HG03175 (cell line): ENCODE results near the gene CYP11A1.

Experiments used
- ATAC-seq: cut with Tn5 transposase; IDR thresholded peaks from one replicate; pipeline ENCODE4 v1.9.1; 2021; ENCODE audit warnings: mild to moderate bottlenecking, moderate library complexity; ENCODE audit not compliant: unreplicated experiment

Gene CYP11A1

DNA sequence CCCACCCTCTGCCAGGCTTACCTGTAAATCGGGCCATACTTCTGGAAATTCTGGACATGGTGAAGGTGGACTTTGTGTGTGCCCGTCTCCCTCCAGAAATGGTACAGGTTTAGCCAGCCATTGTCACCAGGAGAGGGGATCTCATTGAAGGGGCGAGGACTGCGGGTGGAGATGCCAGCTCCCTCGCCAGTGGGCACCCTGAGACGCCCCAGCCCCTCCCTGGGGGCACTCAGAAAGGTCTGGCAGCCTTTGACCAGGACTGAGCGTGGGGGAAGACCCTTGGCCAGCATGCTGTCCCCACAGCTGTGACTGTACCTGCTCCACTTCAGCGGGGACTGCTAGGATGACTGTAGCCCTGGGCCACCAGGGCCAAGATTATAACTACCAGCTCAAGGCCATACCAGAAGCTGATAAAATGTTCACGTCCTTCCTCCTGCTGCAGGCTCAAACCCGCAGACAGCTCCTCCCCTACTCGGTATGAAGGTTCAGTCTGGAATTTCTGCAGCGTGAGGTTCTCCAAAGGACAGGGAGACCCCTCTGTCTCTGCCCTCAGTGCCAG is at the start of gene CYP11A1:
Gene CYP11A1, minus strand, starts transcription at position 351 of the 559 bp plus-strand sequence. Its CDS starts 61 bp downstream, at position 290.
- ATAC-seq: no peak

DNA sequence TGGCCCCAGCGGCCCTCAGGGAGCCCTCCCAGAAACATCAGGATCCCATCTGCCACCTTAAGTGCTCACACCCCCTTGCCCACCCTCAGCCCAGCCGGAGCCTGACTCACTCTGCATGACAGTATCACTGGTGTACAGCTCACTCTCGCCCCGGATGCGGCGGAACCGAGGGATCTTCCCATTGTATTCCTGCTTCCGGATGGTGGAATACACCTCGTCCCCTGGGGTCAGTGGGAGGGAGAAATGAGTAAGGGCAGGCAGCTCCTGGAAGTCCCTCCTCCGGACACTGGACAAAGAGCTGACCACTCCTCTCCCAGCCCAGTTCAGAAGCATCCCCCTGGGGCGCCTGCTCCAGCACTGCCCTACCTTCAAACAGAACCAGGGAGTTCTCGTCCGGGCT is 49.8 kb upstream of the CYP11A1 start:
- no peak for ATAC-seq

DNA sequence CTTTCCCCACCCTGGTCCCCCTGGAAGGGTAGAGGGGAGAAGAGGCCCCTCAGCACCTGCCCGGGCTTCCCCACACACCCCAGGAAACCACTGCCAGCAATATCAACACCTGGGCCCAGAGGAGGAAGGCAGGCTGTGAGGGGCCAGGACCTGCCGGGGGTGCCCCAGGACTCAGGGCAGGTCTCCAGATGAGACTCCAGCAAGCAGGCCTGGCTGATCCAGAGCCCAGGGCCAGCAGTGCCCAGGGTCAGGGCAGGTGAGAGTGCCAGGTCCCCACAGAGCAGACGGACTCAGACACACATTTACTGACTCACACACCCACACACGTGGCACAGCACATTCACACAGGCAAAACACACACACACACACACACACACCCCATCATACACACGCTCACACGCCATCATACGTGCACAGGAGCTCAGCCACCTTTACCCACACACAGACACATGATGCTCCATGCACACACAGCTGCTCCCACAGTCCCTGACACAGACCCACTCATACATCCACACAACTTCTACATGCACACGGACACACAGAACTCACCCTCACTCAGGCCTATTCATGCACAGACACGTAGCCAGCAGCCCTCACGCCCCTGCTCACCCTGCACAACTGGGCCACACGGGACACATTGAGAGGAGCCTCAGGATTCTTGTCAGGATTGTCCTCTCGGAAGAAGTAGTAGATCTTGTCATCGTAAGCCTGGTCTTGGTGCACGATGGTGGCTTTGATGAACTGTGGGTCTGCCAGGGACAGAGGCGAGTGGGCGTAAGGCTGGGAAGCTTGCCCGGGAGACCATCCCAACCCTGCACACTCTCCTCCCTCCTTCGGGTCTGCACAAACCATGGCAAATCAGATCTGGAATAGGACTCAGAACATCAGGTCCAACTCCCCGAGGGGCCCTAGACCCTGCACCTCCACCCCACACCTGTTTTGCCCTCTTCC is 48.8 kb upstream of the CYP11A1 start:
- no peak for ATAC-seq

DNA sequence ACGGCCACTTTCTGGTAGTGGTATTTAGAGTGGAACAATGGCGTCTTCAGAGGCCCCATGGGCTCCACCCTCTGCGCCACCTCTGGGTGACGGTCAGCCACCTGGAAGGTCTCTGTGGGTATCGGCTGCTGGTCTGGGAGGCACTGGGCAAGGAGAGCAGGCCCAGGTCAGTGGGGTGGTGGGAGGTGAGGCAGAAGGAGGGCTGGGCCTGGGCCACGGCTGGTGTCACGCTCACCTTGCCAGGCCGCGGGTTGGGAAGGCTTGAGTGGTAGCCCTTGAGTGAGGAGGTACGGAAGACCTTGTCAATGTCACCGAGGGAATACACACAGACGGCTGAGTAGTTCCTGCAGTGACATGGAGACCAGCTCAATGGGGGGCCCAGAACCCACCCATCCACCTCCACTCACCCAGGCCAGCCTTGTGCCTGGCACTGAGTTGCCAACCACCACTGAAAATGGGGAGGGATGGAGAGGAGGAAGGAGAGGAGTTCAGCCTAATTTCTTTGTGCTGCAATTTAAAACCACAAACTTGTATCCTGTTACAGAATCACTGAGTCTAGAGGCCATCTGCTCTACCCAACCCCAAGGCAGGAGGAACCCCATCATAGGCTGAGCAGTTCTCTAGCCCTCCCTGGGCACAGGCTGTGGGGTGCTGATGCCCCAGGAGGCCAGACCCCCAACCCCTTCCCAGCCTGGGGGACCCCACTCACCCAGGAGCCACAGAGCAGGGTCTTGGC is 47.3 kb upstream of the CYP11A1 start:
- ATAC-seq: no peak

DNA sequence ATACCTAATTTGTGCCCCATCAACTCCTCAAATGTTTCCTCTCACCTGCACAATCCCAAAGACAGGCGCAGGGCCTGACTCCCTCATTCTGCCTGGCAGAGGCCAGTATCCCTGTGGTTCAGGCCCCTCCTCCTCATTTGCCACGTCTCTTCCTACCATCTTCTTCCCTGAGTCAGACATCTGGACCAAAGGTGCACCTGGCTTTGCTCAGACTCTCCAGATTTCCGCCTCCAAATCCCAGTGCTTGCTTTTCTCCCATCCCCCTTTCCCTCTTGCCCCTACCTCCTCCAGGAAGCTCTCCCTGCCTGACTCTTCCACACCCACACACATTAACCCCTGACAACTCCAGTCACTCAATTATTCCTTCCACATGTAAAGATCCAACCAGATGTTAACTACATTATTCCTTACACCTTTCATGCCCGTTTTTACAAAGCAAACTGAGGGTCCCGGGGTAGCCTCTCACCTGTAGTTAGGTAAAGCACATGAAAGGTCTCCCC is 46.7 kb upstream of the CYP11A1 start:
- ATAC-seq: no peak

DNA sequence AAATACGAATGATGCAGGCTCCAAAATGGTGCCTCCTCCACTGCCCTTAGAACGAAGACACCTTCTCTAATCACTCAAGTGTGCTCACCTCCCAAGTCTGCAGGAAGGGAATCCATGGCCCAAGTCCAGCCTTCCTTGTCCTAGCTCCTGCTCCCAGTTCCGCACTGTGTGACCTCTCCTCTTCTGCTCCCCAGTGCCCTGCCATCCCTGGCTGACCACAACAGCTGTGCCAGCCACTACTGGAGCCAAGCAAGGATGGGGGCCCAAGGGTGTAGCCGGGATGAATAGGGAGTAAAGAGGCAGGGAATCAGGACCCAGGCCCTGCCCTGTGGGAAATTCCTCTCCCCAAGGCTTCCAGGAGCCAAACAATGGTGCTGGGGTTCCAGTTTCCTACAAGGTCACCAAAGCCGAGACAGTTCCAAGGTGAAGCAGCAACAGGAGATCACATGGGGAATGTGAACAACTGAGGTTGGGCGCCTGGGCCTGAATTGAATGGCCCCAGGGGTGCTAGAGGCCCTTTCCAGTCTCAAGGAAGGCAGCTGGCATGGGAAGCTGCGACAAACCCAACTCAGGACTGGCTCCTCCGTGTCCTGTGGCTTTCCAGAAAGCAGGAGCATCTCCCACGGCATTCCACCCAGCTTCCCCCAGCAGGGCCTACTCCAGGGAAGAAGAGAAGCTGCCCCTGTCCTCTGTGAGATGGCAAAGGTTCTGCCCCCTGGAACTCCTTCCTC is 46.1 kb upstream of the CYP11A1 start:
- no peak for ATAC-seq

DNA sequence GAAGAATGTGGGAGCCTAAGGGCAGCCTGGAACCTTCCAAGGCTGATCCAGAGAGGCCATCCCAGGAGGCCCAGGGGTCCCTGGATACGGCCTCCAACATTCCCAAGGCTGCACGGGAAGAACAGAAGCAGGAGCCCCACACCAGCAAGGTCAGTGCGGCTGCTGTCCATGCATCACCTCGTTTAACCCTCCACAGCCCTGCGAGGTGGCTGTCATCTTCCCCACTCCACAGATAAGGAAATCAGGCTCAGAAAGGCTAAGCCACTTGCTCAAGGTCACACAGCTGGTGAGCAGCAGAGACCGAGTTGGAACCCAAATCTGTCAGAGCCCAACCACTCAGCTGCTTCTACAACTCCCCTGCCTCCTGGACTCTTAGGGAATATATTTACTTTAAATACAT is 44.7 kb upstream of the CYP11A1 start:
- ATAC-seq: no peak

DNA sequence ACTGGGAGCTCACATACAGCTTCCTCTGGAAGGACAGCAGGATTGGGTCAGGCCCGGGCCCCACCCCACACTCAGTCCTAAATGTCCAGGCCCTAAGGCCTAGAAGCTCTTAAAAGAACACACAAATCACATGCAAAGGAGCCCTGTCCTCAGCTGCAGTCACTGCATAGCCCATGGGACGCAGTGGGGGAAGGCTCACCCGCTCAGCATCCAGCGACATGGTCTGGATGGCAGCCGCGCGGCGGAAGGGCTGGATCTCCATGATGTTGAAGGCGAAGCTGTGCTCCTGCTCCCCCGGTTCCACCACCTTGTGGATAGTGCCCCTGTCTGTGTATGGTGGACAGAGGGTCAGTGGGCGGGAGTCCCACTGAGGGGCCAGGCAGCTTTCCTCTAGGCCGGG is 44.2 kb upstream of the CYP11A1 start:
- ATAC-seq: no peak

DNA sequence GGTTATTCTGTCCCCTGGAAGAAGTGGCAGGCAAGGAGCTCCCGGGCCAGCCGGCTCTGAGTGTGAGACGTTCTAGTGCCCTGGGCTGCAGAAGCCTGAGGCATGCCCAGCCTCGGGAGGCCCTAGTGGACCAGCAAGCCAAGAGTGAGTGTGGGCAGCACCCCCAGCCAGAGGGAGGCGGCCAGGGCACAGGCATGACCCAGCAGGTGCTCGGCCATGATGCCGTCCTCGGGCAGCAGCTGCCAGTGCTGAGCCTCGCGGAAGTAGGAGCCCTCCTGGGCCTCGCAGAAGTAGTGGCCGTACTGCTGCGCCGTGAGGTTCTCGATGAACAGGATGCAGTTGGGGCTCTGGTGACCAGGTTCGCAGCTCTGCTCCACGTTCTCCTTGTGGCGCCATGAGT is 43.1 kb upstream of the CYP11A1 start:
- ATAC-seq: no peak

DNA sequence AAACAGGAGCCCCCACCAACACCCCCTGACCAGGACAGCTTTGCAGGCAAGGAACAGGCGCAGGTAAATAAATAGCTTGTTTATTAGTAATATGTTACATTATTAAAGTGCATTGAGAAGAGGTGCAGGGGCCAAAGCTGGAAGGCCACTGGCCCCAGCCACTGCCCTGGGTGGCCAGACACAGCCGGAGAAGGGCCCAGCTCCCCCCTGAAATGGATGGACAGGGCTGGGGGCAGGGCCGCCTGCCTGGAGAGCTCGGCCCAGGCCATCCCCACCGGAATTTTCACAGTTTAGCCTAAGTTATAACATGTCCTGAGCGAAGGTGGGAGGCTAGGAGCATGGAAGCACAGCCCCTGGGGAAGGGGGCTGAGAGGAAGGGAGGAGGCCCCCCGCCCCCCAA is 41.8 kb upstream of the CYP11A1 start:
- no peak for ATAC-seq

DNA sequence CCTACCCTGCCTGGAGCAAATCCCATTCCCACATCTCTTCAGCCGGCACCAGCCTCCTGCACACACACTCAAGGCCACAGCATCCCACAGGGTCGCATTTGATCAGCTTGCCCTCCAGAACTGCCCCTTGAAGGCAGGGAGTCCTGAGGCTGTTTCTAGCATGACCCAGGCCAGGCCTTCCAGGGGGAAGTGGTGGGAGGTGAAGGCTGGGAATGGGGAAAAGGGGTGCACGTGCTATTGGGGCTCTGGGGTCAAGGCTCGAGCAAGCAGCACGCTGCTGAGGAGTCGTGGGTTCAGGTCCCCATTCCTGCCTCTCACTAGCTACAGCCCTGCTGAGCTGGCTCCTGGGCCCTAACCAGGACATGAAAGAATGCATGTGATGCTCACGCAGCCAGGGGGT is 41.4 kb upstream of the CYP11A1 start:
- ATAC-seq: no peak

DNA sequence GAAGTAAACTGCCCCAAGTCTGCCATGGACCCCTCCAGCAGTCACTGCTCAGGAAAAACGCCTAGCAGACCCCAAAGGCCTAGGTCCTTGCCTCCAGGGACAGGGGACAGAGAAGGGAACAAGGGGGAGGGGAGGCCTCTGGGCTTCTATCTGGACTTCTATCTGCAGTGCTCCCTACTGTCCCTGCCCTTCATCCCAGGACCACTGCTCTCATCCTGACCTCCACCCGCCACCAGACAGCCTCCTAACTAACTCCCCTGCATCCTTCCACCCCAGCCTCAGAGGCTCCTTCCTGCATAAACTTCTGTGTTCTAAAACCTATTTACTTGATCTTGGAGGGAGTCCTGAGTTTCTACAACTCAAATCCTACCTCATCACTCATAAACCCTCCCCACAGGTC is 40.9 kb upstream of the CYP11A1 start:
- ATAC-seq: no peak

DNA sequence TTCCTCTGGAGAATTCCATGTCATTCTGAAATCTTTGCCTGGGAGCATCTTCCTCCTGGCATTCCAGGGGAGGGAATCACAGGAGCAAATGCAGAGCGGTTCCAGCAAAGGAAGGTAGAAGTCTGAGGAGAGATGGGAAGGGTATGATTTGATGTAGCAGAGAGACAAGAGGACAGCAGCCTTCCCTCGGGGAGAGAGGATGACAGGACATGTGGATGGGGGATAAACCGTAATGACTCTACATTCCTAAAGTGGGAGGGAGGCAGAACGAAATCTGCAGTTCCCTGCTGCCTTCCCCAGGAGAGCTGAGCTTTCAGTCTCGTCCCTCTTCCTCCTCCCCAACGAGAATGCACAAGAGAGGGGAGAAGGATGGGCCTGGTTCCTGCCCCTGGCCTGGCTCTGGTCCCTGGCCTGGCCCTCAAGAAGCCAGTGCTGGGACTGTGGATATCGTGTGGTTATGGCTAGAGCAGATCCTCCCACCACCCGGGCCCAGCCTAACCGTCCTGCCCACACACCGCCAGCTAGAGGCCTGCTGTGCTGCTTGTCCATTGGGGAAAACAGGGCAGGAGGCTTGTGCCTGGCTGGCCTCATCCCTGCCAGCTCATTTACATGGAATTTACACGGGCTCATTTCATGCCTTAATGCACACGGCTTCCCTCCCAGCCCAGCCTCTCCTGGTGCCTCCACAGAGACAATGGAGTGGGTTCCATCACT is 39.7 kb upstream of the CYP11A1 start:
- no peak for ATAC-seq

DNA sequence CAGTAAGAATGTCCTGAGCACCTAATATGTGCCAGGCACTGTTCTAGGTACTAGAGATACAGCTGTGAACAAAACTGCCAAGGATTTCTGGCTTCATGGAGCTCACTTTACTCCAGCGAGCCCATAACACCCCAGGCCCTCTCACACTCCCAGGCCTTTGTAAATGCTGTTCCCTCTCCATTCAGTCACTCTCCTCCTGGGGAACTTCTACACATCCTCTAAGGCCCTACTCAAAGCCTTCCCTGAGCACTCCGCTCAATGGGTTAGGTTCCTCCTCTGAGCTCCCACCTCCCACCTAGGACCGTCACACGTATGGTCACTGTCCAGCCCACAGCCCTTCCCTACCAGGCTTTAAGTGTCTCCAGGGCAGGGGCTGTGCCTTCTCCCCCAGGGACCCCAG is 39.1 kb upstream of the CYP11A1 start:
- ATAC-seq: no peak

DNA sequence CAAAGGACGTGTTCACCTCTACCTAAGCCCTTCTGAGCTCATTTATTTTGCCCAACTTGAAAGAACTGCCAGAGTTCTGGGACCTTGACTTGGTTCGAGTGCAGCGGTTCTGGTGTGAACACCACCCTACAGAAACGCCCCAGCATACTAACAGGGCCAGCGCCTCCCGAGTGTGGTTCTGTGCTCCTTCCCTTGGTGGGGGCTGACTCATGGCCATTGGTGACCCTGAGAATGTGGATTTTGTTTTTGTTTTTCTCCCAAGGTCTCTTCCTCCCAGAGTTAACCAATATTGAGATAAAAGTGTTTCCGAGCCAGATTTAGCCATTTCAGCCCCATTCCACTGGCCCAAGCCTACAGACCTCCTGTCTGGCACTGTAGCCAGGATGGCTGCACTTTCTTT is 38.4 kb upstream of the CYP11A1 start:
- ATAC-seq: no peak

DNA sequence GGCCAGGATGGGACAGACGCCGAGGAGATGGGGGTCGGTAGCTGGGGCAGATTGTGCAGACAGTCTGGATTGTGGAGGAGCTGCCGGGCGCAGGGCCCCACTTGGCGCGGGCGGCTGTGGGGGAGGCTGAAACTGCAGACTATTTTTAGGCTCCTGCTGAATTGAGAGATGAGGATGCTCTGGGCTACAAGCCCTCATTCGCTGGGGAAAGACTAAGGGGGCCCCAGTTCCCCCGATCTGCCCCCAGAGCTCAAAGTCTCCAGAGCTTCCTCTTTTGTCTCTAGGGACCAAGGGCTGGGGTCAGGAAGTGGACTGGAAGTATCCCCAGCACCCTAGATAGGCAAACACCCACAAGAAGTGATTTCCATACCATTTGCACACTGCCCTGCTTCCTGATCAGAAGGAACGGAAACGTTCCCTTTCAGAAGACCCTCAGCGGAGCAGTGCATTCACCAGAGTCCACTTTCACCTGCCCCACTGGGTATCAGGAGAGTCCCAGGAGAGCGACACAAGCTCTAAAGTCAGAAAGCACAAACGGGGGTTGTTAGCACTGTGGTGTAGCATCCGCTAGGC is 36.6 kb upstream of the CYP11A1 start:
- ATAC-seq: peak; percentile 39

DNA sequence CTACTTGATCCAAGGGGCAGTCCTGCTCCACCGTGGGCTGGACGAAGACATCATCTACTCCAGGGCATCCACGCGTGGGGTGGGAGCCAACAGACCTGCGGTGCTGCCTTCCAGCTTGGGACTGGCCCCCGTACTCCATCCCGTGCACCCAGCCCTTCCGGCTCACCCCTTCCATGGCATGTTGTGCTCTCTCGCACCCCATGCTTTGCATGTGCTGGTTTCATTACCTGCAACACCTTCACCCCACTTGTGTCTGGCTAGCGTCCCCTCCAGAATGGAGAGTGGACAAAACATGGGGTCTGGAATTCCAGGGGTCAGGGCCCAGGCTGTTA is 36.1 kb upstream of the CYP11A1 start:
- peak; percentile 21 for ATAC-seq

DNA sequence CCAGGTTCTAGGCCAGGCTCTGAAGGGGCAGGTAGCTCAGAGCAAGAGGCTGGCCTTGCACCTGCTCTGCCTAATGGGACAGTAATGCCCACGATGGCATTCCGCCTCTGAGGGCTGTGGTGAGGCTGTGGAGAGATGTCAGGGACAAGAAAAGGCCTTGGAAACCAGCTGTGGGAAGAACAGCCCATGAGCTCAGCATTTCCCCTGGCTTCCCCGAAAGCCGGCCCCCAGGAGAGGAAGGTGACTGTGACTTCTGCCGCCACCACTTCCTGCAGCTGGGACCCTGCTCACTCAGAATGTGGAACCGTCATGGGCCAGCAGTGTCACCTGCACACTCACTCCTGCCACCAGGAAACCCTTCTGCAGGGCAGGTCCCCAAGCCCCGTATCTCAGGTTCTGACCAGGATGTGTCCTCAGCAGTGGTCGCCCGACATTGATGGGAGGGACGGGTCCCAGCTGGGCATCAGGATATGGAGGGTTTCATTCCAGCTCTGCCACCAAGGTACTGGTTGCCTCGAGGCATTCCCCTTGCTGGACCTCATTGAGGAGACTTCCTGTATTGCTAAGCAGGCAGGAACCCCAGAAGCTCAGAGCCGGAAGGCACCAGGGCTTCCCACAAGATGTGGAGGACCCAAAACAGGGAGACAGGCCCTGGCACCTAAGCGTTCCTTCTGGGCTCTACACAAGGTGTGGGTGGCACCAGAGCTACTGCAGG is 35.6 kb upstream of the CYP11A1 start:
- peak; percentile 38 for ATAC-seq

DNA sequence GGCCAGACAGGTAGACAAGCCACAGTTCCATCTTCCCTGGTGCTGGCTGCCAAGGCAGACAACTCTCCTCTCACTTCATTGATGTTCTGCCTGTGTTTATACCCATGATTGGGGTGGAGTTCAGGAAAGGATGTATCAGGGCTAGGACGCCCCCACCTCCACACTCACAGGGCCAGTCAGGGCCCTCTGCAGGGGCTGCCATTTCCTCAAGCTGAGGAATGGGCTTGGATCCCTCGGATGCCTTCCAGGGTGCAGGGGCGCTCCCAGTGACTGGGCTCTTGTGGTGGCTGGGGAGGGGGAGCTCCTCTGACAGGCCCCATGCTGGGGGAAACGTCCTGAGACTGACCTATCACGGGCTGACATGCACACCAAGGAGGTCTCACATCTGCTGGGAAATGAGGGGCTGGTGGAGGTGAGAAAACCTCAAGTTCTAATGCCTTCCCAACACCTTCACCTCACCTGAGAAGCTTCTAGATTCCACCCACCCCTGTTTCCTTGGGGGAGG is 34.9 kb upstream of the CYP11A1 start:
- no peak for ATAC-seq
